Activated CD4-positive, alpha-beta T cell treated with anti-CD3 and anti-CD28 coated beads, Interleukin-2, amount 10 ng/mL, durations not matched to agents 7 days and 5 days (primary cell): ENCODE results near the gene SETBP1. TPM values are rescaled to one million over a fixed set of nuclear protein-coding genes. Genes with fewer than 3 reads are reported as not detected.

Experiments
- CTCF ChIA-PET: fragments of 350-600 bp; sonication (Branson Sonifier 250); formaldehyde crosslinking; loops from one replicate; lab custom pipeline; 2021; ENCODE audit warnings: antibody characterized with exemption; lab: Charles Lee
- POLR2A ChIA-PET: fragments of 350-600 bp; sonication (Branson Sonifier 250); formaldehyde crosslinking; loops from one replicate; lab custom pipeline; 2021; ENCODE audit warnings: antibody characterized with exemption; lab: Charles Lee
- DNase-seq: peaks from one replicate; pipeline ENCODE4 v3.0.0-alpha.2; 2020
- H3K27ac Mint-ChIP-seq: one replicate; pipeline ENCODE4 v1.8.0; 2021; ENCODE audit warnings: mild to moderate bottlenecking, moderate library complexity, mixed read lengths
- H3K27me3 Mint-ChIP-seq: one replicate; pipeline ENCODE4 v1.8.0; 2021; ENCODE audit warnings: mixed read lengths
- H3K36me3 Mint-ChIP-seq: one replicate; pipeline ENCODE4 v1.8.0; 2021; ENCODE audit warnings: low read depth, mixed read lengths
- H3K4me1 Mint-ChIP-seq: one replicate; pipeline ENCODE4 v1.8.0; 2021; ENCODE audit warnings: mixed read lengths
- H3K4me3 Mint-ChIP-seq: one replicate; pipeline ENCODE4 v1.8.0; 2021; ENCODE audit warnings: mild to moderate bottlenecking, moderate library complexity, mixed read lengths
- H3K9me3 Mint-ChIP-seq: one replicate; pipeline ENCODE4 v1.8.0; 2021; ENCODE audit warnings: mixed read lengths
- total RNA-seq, 2 experiments: library from RNA; stranded (reverse); gene quantifications; one replicate each; pipeline ENCODE4 v1.2.3, GENCODE V29; 2021

Gene SETBP1
- total RNA-seq, 2 experiments from 2014 or later: 3.7 to 4.4 TPM

GRCh38 chr18:44912740-44913478 is 232.2 kb downstream of the SETBP1 start:
- no peaks in the 10 kb centered on the region for H3K36me3 Mint-ChIP-seq
- H3K27me3 Mint-ChIP-seq: peaks cover 14% of the 10 kb centered on the region
- H3K9me3 Mint-ChIP-seq: no peaks in the 10 kb centered on the region
- no peak overlapping the region for H3K4me3 Mint-ChIP-seq
- no peak for DNase-seq
- ChIA-PET POLR2A (no interaction called here), CTCF (interaction anchor here (0.7 kb wide), 1 partner anchor 12 kb away, joined by 3 read pairs; no protein-coding TSS in a partner anchor)
- H3K4me1 Mint-ChIP-seq: peaks cover 3% of the 10 kb centered on the region
- H3K27ac Mint-ChIP-seq: no peak overlapping the region

GRCh38 chr18:44914028-44914427 is 233.3 kb downstream of the SETBP1 start:
- no peaks in the 10 kb centered on the region for H3K9me3 Mint-ChIP-seq
- peaks cover 3% of the 10 kb centered on the region for H3K4me1 Mint-ChIP-seq
- ChIA-PET POLR2A (no interaction called here), CTCF (no interaction called here)
- H3K4me3 Mint-ChIP-seq: no peak overlapping the region
- DNase-seq: no peak
- H3K27ac Mint-ChIP-seq: no peak overlapping the region
- H3K36me3 Mint-ChIP-seq: no peaks in the 10 kb centered on the region
- peaks cover 9% of the 10 kb centered on the region for H3K27me3 Mint-ChIP-seq

GRCh38 chr18:44915213-44915612 is 234.5 kb downstream of the SETBP1 start:
- H3K4me3 Mint-ChIP-seq: no peak overlapping the region
- no peaks in the 10 kb centered on the region for H3K36me3 Mint-ChIP-seq
- ChIA-PET CTCF (no interaction called here), POLR2A (no interaction called here)
- H3K4me1 Mint-ChIP-seq: no peaks in the 10 kb centered on the region
- H3K9me3 Mint-ChIP-seq: no peaks in the 10 kb centered on the region
- peaks cover 9% of the 10 kb centered on the region for H3K27me3 Mint-ChIP-seq
- DNase-seq: no peak
- no peak overlapping the region for H3K27ac Mint-ChIP-seq

DNA sequence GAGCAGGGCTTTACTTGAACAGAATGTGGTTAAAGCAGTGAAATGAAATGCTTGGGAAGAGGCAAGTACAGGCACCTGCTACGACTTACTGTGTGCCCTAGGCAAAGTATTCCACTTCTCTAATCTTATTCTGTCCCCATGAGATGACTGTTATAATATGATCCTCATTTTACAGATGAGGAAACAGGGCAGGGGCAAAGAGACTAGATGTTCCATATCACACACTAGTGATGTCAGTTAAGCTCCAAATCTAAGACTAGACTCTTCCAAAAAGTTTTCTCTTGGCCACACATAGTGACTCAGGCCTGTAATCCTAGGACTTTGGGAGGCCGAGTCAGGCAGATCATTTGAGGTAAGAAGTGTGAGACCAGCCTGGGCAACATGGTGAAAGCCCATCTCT is 235.0 kb downstream of the SETBP1 start:
- DNase-seq: no peak
- POLR2A ChIA-PET: no interaction called here
- no peaks in the 10 kb centered on the region for H3K4me1 Mint-ChIP-seq

DNA sequence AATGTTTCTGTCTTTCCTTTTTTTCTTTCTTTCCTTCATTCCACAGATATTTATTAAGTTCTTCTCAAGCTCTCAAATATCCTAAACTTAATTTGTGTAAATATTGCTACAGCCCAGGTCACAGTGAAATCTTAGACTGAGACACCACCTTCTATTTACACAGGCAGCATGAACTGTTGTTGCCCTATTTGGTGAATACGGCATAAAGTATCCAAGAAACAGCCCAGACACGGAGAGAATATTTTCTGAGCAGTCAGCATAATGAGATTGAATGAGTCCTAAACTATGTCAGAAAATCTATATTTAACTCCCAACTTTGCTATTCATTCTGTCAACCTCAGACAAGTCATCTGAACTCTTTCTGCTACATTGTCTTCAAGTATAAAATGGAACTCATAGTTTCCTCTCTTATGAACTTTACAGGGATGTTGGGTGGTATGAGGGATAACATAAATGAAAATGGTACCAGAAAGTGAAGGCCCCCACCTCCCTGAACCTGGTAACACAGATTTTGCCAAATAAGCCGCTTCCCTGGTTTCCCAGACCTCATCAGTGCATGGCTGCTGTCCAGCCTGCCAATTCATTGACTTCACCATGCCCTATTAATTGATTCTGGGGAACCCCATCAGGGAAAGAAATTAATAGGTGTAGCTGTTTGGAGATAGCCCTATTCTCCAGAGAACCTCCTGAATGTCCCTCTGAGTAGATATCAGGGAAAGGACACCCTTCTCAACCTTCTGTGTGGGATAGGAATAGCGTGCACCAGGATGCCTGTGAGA is 235.9 kb downstream of the SETBP1 start:
- CTCF ChIA-PET: no interaction called here
- Mint-ChIP-seq H3K27me3 (peaks cover 9% of the 10 kb centered on the region), H3K4me1 (no peaks in the 10 kb centered on the region), H3K27ac (no peak overlapping the region), H3K4me3 (no peak overlapping the region), H3K36me3 (no peaks in the 10 kb centered on the region), H3K9me3 (no peaks in the 10 kb centered on the region)
- DNase-seq: no peak
- POLR2A ChIA-PET: no interaction called here

More for the DNA sequence above, 235.0 kb downstream of the SETBP1 start:
- H3K27me3 Mint-ChIP-seq: peaks cover 9% of the 10 kb centered on the region
- H3K27ac Mint-ChIP-seq: no peak overlapping the region
- no peaks in the 10 kb centered on the region for H3K36me3 Mint-ChIP-seq
- no peak overlapping the region for H3K4me3 Mint-ChIP-seq
- CTCF ChIA-PET: no interaction called here
- no peaks in the 10 kb centered on the region for H3K9me3 Mint-ChIP-seq

GRCh38 chr18:44917216-44918141 is 236.8 kb downstream of the SETBP1 start:
- CTCF ChIA-PET: no interaction called here
- Mint-ChIP-seq H3K9me3 (no peaks in the 10 kb centered on the region), H3K27me3 (peaks cover 9% of the 10 kb centered on the region), H3K4me1 (no peaks in the 10 kb centered on the region), H3K36me3 (no peaks in the 10 kb centered on the region), H3K27ac (no peak overlapping the region), H3K4me3 (no peak overlapping the region)
- DNase-seq: no peak
- POLR2A ChIA-PET: no interaction called here

- POLR2A ChIA-PET: no interaction called here
- Mint-ChIP-seq H3K36me3 (no peaks in the 10 kb centered on the region), H3K4me1 (no peaks in the 10 kb centered on the region), H3K27me3 (peaks cover 10% of the 10 kb centered on the region), H3K9me3 (no peaks in the 10 kb centered on the region), H3K4me3 (no peak overlapping the region), H3K27ac (no peak overlapping the region)
- CTCF ChIA-PET: no interaction called here
- DNase-seq: no peak
Observed at GRCh38 chr18:44918142-44918476, 237.4 kb downstream of the SETBP1 start.

GRCh38 chr18:44920441-44920840 is 239.8 kb downstream of the SETBP1 start:
- Mint-ChIP-seq H3K36me3 (no peaks in the 10 kb centered on the region), H3K9me3 (no peaks in the 10 kb centered on the region), H3K27ac (no peak overlapping the region), H3K27me3 (peaks cover 8% of the 10 kb centered on the region), H3K4me1 (no peaks in the 10 kb centered on the region), H3K4me3 (no peak overlapping the region)
- POLR2A ChIA-PET: no interaction called here
- DNase-seq: no peak
- CTCF ChIA-PET: no interaction called here

- no peak for DNase-seq
- Mint-ChIP-seq H3K9me3 (no peaks in the 10 kb centered on the region), H3K36me3 (no peaks in the 10 kb centered on the region), H3K4me1 (no peaks in the 10 kb centered on the region), H3K4me3 (no peak overlapping the region), H3K27me3 (peaks cover 5% of the 10 kb centered on the region), H3K27ac (no peak overlapping the region)
- POLR2A ChIA-PET: no interaction called here
- CTCF ChIA-PET: no interaction called here
Observed at GRCh38 chr18:44921974-44922373, 241.3 kb downstream of the SETBP1 start.

DNA sequence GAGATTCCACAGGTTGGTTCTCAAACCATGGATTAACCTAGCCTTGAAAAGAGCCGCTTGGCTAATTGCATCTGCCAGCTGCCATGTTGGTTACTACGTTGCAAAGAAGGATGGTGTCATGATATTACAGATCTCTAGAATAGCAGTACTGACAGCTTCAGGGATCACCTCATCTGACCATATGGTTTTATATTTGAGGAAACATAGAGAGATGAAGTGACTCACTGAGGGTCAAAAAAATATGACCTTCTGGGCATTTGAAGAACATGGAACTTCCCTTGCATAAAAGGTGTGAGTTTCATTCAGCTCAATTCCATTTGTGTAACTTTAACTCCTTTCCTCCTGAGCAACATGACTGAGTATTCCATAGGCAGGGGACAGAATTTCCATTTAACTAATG is 242.3 kb downstream of the SETBP1 start:
- Mint-ChIP-seq H3K4me3 (no peak overlapping the region), H3K4me1 (no peaks in the 10 kb centered on the region), H3K27ac (no peak overlapping the region), H3K36me3 (no peaks in the 10 kb centered on the region), H3K27me3 (peaks cover 2% of the 10 kb centered on the region), H3K9me3 (no peaks in the 10 kb centered on the region)
- CTCF ChIA-PET: no interaction called here
- POLR2A ChIA-PET: no interaction called here
- DNase-seq: no peak

GRCh38 chr18:44924785-44925499 is 244.3 kb downstream of the SETBP1 start:
- Mint-ChIP-seq H3K27me3 (peaks cover 2% of the 10 kb centered on the region), H3K27ac (no peak overlapping the region), H3K9me3 (no peaks in the 10 kb centered on the region), H3K4me3 (no peak overlapping the region), H3K4me1 (no peaks in the 10 kb centered on the region), H3K36me3 (no peaks in the 10 kb centered on the region)
- ChIA-PET CTCF (interaction anchor here (1.1 kb wide), 1 partner anchor 12 kb away, joined by 3 read pairs; no protein-coding TSS in a partner anchor), POLR2A (no interaction called here)
- no peak for DNase-seq

DNA sequence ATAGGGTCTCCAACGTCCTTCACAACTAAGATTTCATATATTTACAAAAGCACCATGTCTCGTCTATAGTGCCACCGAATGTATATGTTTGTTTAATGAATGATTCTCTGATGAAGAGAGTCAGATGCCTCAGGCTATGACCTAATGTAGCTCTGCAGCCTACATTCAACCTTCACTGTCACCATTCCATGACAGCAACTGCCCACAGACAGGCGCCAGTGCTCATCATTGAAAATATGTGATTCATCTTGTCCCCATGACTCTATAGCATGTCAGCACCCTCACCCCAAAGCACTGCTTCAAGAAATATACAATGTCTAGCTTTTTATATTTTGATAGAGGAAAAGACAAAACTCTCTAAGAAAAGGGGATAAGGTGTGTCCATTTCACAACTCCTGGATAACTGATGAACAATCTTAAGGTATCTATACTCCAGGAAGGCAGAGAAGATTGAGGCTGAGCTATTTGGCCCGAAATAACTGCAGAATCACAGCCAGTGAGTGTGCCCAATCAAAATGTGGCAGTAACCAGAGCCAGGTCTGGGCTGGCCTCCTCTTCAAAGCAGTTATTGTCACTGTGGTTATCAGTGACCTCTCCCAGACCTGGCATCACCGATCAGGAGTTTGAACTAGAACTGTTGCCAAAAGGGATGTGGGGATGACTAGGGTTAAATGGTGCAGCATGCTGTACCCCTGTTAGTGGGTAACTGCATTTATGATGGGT is 246.6 kb downstream of the SETBP1 start:
- H3K4me1 Mint-ChIP-seq: no peaks in the 10 kb centered on the region
- peaks cover 2% of the 10 kb centered on the region for H3K9me3 Mint-ChIP-seq
- H3K27me3 Mint-ChIP-seq: peaks cover 4% of the 10 kb centered on the region
- DNase-seq: no peak
- peaks cover 2% of the 10 kb centered on the region for H3K36me3 Mint-ChIP-seq
- no peak overlapping the region for H3K4me3 Mint-ChIP-seq
- ChIA-PET POLR2A (no interaction called here), CTCF (no interaction called here)
- no peak overlapping the region for H3K27ac Mint-ChIP-seq
